Pons (tissue), 1 donor: ENCODE results near the gene SRRM2.

ENCODE experiments used
- DNase-seq: peaks from one replicate; pipeline ENCODE4 v3.0.0-alpha.2; 2016; ENCODE audit warnings: low spot score

Gene SRRM2

GRCh38 chr16:2798723-2799204 lies 46.3 kb downstream of the SRRM2 start:
- DNase-seq: no peak

DNA sequence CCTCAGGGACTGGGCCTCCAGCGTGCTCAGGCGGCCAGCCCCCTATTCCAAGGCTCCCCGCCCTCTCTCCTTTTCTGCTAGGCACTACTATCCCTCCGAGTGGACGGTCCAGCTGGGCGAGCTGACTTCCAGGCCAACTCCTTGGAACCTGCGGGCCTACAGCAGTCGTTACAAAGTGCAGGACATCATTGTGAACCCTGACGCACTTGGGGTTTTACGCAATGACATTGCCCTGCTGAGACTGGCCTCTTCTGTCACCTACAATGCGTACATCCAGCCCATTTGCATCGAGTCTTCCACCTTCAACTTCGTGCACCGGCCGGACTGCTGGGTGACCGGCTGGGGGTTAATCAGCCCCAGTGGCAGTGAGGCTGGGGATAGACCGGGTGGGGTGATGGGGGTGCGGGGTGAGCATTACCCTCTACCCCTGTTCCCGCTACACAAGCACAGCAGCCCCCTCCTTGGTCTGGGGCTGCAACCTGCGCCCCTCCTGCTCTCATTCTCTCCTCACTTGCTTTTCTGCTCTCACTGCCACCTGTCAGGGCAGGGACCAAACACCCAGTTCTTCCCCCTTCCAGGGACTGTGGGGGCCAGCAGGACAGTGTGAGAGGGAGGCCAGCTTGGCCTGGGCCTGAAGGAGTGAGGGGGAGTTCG lies 46.9 kb downstream of the SRRM2 start:
- no peak for DNase-seq

DNA sequence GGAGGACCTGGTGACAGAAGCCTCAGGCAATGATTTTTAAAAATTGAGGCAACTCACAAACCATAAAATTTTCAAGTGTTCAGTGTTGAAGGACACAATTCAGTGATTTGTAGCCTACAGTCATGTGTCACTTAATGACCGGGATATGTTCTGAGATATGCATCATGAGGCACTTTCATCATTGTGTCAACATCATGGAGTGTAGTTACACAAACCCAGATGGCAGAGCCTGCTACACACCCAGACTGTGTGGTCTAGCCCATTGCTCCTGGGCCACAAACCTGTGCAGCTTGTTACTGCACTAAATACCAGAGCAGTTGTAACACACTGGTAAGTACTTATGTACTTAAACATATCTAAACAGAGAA lies 47.4 kb downstream of the SRRM2 start:
- no peak for DNase-seq

GRCh38 chr16:2803545-2804195 lies 51.2 kb downstream of the SRRM2 start:
- DNase-seq: no peak

GRCh38 chr16:2804728-2805127 lies 52.3 kb downstream of the SRRM2 start:
- no peak for DNase-seq

DNA sequence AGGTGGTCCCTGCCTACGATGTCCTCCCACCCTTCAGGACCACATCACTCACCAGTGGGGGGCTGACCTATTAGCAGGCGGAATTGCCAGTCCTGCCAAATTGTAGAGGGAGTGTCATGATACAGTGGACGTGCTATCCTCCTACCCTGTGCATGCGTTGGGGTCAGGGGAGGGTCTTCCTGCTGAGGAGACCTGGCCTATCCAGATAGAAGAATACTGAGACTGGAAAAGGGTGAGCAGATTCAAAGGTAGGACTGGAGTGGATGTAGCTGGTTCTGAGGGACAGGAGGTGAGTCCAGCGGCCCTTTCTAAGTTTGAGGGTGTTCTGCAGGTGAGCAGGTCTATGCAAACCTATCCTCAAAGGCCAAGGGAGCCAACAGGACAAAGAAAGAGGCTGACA lies 53.8 kb downstream of the SRRM2 start:
- no peak for DNase-seq

GRCh38 chr16:2808181-2808580 lies 55.7 kb downstream of the SRRM2 start:
- DNase-seq: no peak

DNA sequence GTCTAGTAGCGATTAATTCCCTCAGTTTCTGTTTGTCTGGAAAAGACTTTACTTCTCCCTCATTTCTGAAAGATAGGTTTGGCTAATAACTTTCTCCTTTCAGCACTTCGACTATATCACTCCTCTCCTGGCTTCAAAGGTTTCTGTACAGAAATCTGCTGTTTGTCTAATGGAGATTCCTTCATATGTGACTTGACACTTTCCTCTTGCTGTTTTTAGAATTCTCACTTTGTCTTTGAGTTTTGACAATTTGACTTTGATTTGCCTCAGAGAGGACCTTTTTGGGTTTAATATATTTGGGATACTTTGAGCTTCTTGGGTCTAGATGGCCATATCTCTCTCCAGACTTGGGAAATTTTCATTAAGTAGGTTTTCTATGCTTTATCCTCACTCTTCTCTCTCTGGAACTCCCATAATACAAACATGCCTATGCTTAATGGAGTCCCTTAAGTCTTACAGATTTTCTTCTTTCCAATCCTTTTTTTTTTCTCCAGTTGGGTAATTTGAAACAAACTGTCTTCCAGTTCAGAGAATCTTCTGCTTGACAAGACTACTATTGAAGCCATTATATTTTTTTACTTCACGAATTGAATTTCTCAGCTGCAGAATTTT lies 56.8 kb downstream of the SRRM2 start:
- DNase-seq: no peak

- no peak for DNase-seq
These were observed 58.2 kb downstream of the SRRM2 start for GRCh38 chr16:2810651-2811050.

GRCh38 chr16:2811703-2812471 lies 59.4 kb downstream of the SRRM2 start:
- DNase-seq: no peak

- DNase-seq: no peak
These were observed 61.4 kb downstream of the SRRM2 start for GRCh38 chr16:2813771-2814221.

DNA sequence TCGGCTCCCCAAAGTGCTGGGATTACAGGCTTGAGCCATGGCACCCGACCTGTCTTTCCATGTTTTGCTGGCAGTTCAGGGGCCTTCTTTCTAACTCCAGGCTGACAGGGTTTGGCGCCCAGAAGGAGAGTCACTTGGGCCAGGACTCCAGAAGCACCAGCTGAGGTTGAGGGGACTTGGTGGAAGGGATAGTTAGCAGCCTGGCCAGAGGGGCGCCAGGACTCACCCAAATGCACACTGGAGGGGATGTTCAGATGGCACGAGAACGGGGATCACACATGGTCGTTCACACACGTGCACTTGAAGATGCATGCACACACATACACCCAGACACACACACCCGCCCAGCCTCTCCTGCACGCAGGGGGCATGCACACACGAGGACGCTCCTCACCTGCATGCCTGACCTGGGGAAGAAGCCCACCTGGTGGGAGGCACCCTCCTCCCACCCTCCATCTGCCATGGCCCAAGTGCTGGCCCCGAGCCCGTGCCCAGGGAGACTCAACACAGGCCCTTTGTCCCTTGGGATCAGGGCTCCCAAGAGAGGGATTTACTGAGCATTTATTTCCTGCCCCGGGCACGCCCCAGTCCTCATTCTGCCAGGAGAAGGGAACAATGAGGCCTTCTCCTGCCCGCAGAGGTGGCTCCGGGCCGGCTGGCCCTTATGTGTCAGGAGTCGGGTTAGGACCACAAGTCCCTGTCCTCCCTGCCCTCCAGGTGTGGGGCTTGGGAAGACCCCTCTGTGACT lies 62.3 kb downstream of the SRRM2 start:
- DNase-seq: no peak

GRCh38 chr16:2815299-2815771 lies 62.9 kb downstream of the SRRM2 start:
- no peak for DNase-seq

DNA sequence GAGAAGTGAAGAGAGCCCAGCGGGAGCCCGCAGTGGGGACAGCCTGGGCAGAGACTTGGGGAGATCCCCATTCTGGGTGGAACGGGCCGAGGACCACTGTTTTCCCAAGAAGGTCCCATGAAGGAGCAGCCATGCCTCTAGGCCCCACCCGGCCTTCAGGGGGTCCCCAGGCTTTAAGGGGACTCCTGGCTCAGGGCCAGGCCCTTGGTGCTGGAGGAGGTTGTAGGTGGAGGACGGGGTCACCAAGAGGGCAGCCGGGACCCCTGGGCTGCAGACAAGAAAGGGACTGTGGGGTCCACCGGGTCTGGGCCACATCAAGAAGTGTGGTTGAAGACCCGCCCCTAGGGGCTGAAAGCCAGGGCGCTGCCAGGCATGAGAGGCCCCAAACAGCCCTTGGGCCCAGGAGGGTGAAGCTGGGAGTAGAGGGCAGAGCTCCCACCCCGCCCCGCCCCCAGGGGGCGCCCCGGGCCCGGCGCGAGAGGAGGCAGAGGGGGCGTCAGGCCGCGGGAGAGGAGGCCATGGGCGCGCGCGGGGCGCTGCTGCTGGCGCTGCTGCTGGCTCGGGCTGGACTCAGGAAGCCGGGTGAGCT lies 64.4 kb downstream of the SRRM2 start, which contains the start of gene PRSS21:
TSS of gene PRSS21 (plus strand) at position 487 of the 589 bp plus-strand sequence. CDS start at position 519, 32 bp downstream.
- no peak for DNase-seq

DNA sequence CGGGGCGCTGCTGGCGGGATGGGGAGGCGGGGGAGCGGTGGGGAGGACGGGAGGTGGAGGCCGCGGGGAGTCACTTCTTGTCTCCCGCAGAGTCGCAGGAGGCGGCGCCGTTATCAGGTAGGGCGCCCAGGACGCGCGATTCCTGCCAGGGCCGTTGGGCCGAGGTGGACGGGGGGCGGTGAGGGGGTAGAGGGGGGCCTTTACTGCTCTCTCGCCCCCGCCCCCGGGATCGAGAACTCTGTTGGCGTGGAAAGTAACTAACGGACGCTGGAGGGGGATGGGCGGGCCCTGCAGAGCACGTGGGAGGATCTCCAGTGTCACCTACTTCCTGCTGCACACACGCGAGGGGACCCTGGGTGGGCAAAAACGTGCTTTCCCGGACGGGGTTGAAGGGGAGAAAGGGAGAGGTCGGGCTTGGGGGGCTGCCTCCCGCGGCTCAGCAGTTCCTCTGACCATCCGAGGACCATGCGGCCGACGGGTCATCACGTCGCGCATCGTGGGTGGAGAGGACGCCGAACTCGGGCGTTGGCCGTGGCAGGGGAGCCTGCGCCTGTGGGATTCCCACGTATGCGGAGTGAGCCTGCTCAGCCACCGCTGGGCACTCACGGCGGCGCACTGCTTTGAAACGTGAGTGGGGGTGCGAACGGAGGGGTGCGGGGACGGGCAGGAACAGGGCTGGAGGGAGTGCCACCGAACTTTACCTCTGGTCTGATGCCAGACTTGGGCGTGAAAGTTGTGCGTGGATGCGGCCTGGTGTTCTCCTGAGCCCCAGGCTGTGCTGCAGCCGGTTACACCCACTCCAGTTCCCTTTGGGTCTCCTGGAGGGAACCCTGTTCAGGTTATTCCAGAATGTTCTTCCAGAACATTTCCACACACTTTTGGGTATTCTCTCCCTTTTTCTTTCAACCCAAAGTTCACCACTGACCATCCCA lies 65.2 kb downstream of the SRRM2 start:
- no peak for DNase-seq

- DNase-seq: no peak
These were observed 65.9 kb downstream of the SRRM2 start for GRCh38 chr16:2818272-2818876.

DNA sequence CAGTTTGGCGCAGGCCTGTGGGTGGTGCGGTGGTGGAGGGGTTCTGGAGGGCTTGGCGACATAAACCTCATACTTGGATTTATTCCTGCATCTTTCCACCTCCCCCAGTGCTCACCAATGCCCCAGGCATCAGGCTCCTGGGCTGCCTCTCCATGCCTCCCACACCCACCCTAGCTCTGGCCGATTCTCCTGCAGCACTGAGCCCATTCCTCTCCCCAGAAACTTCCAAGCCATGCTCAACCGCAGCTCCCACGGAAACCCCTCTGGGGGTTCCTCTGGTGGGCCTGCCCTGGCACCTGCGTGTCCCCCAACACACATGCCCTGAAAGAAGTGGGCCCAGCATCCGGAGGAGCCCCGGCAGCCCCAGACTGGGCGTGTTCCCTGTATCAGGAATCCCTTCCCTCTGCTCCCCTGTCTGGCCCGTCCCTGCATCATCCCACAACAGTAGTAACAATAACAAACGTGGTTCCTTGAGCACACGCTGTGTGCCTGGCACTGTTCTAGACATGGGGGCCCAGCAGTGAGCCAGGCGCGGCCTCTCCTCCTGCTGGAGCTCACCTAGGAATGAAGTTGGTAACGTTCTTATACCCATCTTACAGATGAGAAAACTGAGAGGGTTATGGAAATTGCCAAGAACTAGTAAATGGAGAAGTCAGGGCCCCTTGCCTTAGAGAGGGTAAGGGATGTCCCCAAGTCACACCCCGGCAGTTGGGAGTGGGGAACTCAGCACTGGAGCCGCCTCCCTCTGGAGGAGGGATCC lies 66.9 kb downstream of the SRRM2 start:
- DNase-seq: no peak

GRCh38 chr16:2819939-2820835 lies 67.7 kb downstream of the SRRM2 start:
- no peak for DNase-seq
